ENCODE measurements around the gene S100A11. TPM values are rescaled to one million over a fixed set of nuclear protein-coding genes. Genes with fewer than 3 reads are reported as not detected.

S100A11 gene
- total RNA-seq, 1 experiment from 2014 or later = 302 TPM

DNA sequence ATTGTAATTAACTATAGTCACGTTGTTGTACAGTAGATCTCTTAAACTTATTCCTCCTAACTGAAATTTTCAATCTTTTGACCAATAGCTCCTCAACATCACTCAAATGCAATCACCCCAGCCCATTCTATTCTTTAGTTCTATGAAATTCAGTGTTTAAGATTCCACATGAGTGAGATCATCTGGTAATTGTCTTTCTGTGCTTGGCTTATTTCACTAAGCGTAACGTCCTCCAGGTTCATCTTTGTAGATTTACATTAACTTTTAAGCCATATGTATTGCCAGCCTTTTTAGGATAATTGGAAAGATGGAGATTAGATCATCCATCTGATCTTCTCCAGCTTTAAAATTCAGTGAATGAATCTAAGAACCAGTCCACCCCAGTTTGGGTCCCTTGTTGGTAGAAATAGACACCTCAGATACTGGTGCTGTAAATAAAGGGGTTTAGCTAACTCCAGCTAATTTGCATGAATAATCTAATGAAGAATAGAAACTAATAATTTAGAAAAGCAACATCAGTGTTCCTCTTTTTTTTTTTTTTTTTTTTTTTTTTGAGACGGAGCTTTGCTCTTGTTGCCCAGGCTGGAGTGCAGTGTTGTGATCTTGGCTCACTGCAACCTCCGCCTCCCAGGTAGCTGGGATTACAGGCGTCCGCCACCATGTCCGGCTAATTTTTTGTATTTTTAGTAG lies 50.2 kb downstream of the S100A11 start:
- Histone ChIP-seq H2BK5ac (ENCODE audit: insufficient read length, low read length) (no peak overlapping the region), H3K14ac (ENCODE audit: insufficient read depth, low read length) (no peak overlapping the region), H3T11ph (ENCODE audit: low read length) (no peak overlapping the region), H2BK15ac (ENCODE audit: low read depth, low read length) (no peak overlapping the region), H4K8ac (replicated peaks; ENCODE audit: insufficient read length, low read depth, low read length) (no peak overlapping the region), H3K79me2 (ENCODE audit: insufficient read depth, low read length) (peaks cover 17% of the 10 kb centered on the region), H3K79me1 (ENCODE audit: insufficient read depth, low read depth, low read length, poor library complexity, severe bottlenecking) (no peaks in the 10 kb centered on the region), H3K4ac (ENCODE audit: low read depth, low read length) (no peak overlapping the region), H3K23ac (ENCODE audit: insufficient read length, low read depth, low read length) (no peak overlapping the region), H3K56ac (ENCODE audit: insufficient read length, low read depth, low read length) (no peak overlapping the region), H2BK12ac (ENCODE audit: insufficient read length, low read depth, low read length) (no peak overlapping the region), H2AFZ (ENCODE audit: low read length) (no peak overlapping the region), H4K5ac (ENCODE audit: insufficient read length, low read depth, low read length) (no peak overlapping the region), H2BK120ac (ENCODE audit: low read depth, low read length, poor library complexity, severe bottlenecking) (no peak overlapping the region), H4K20me1 (ENCODE audit: control insufficient read depth, insufficient read depth, insufficient read length) (no peaks in the 10 kb centered on the region), H3K9me3 (ENCODE audit: control insufficient read depth, low read depth, low read length) (no peaks in the 10 kb centered on the region), H3K9ac (ENCODE audit: extremely low read depth, insufficient read length, low read length) (no peak overlapping the region), H2BK20ac (ENCODE audit: low read depth, low read length, poor library complexity, severe bottlenecking) (no peak overlapping the region), H3K4me2 (ENCODE audit: insufficient read depth, insufficient read length, low read length) (no peak overlapping the region), H3K27me3 (ENCODE audit: insufficient read depth, low read length) (no peaks in the 10 kb centered on the region), H3K27ac (ENCODE audit: insufficient read length, low read depth, low read length) (no peak overlapping the region), H2AK5ac (ENCODE audit: insufficient read length, low read length) (no peak overlapping the region), H3K4me1 (ENCODE audit: insufficient read depth, low read length) (peaks cover 11% of the 10 kb centered on the region; the same call in 1 of the 2 replicates), H4K91ac (ENCODE audit: insufficient read length, low read depth, low read length) (no peak overlapping the region), H3K18ac (ENCODE audit: insufficient read length, low read depth, low read length) (no peak overlapping the region), H3K23me2 (ENCODE audit: insufficient read length, low read depth, low read length, poor library complexity, severe bottlenecking) (no peaks in the 10 kb centered on the region)
- Mint-ChIP-seq H3K4me1 (peaks cover 23 to 35% of the 10 kb centered on the region in 2 experiments), H3K27ac (no peak overlapping the region), H3K27me3 (ENCODE audit: low read depth) (no peaks in the 10 kb centered on the region), H3K36me3 (ENCODE audit: insufficient read depth in 1 of 3, low read depth in 3 of 3) (peaks cover 0 to 37% (median 17%) of the 10 kb centered on the region in 3 experiments; a peak in 6 of 7 replicates), H3K4me3 (no peak overlapping the region), H3K9me3 (no peaks in the 10 kb centered on the region)
- no peak for DNase-seq
- no CpG with 5 or more reads among the region's 8 CpGs for WGBS (ENCODE audit: extremely low coverage, insufficient read length, low lambda C conversion rate)
- TF ChIP-seq, protein P1, sequence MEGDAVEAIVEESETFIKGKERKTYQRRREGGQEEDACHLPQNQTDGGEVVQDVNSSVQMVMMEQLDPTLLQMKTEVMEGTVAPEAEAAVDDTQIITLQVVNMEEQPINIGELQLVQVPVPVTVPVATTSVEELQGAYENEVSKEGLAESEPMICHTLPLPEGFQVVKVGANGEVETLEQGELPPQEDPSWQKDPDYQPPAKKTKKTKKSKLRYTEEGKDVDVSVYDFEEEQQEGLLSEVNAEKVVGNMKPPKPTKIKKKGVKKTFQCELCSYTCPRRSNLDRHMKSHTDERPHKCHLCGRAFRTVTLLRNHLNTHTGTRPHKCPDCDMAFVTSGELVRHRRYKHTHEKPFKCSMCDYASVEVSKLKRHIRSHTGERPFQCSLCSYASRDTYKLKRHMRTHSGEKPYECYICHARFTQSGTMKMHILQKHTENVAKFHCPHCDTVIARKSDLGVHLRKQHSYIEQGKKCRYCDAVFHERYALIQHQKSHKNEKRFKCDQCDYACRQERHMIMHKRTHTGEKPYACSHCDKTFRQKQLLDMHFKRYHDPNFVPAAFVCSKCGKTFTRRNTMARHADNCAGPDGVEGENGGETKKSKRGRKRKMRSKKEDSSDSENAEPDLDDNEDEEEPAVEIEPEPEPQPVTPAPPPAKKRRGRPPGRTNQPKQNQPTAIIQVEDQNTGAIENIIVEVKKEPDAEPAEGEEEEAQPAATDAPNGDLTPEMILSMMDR (conservative IDR thresholded peaks at IDR 0.05) = no peak
